ENCODE measurements around the gene CYP3A7.

GRCh38 chr7:99739699-99740572, 4.9 kb upstream of the CYP3A7 start:
- TF ChIP-seq CTCF (IDR thresholded peaks at IDR 0.05) (no peak), EP300 (IDR thresholded peaks at IDR 0.05) (no peak)
